B cell (primary cell): Measurements from ENCODE around the gene HSPBP1. TPM values are rescaled to one million over a fixed set of nuclear protein-coding genes. Genes with fewer than 3 reads are reported as not detected.
A peak's percentile ranks its signal among the peaks of the same experiment; 100 is the strongest.

Experiments
- ATAC-seq: fragments of 200-7000 bp; cut with Tn5 transposase; one replicate; pipeline ENCODE4 v1.10.0; 2021; ENCODE audit warnings: low read depth, mild to moderate bottlenecking, moderate number of reproducible peaks, moderate library complexity
- CTCF ChIA-PET: fragments of 350-600 bp; sonication (Branson Sonifier 250); formaldehyde crosslinking; loops from one replicate; lab custom pipeline; 2021; ENCODE audit warnings: antibody characterized with exemption, inconsistent platforms; lab: Charles Lee
- POLR2A ChIA-PET: fragments of 350-600 bp; sonication (Branson Sonifier 250); formaldehyde crosslinking; loops from one replicate; lab custom pipeline; 2021; ENCODE audit warnings: antibody characterized with exemption; lab: Charles Lee
- DNase-seq: peaks from one replicate; pipeline ENCODE4 v3.0.0; 2013
- H2AFZ ChIP-seq: 2 replicates; pipeline ENCODE4 v1.6.1; 2012; ENCODE audit warnings: mild to moderate bottlenecking, low read depth, low read length; ENCODE audit not compliant: insufficient read depth, poor library complexity, severe bottlenecking
- H3K27ac ChIP-seq, 2 donors: 1 replicate in 1 of 2; 2 replicates in 1 of 2; pipeline ENCODE4 v1.5.1; 2012 to 2013; ENCODE audit warnings: low read length in 2 of 2, mild to moderate bottlenecking in 2 of 2, moderate library complexity in 1 of 2
- H3K27me3 ChIP-seq, 4 experiments: fragments of 200-600 bp in 1 of 4; sonication (generic) in 1 of 4; replicated peaks in 1 of 4; 1 replicate in 2 of 4; 2 replicates in 2 of 4; pipeline versions ENCODE4 v1.6.1 to v1.7.0; 2013 to 2016; ENCODE audit warnings: low read length in 3 of 4, mild to moderate bottlenecking in 2 of 4, mixed read lengths in 1 of 4, moderate library complexity in 1 of 4; ENCODE audit not compliant: insufficient read depth in 4 of 4, control insufficient read depth in 3 of 4; ENCODE audit errors: control extremely low read depth in 1 of 4
- H3K36me3 ChIP-seq, 2 experiments: replicated peaks in 1 of 2; 1 replicate in 1 of 2; 2 replicates in 1 of 2; pipeline versions ENCODE4 v1.6.1 to v1.7.1; 2013; ENCODE audit warnings: low read length in 1 of 2; ENCODE audit not compliant: insufficient read depth in 2 of 2, control insufficient read depth in 1 of 2; ENCODE audit errors: control extremely low read depth in 1 of 2, extremely low read depth in 1 of 2
- H3K4me1 ChIP-seq, 2 donors: fragments of 200-600 bp in 1 of 2; sonication (generic) in 1 of 2; 1 replicate in 1 of 2; 2 replicates in 1 of 2; pipeline versions ENCODE4 v1.5.1 to v1.6.1; 2013 to 2017; ENCODE audit warnings: low read length in 2 of 2; ENCODE audit not compliant: control insufficient read depth in 2 of 2, insufficient read depth in 2 of 2
- H3K4me2 ChIP-seq: replicated peaks from 2 replicates; pipeline ENCODE3; 2012; ENCODE audit warnings: mild to moderate bottlenecking, low read depth, low read length; ENCODE audit not compliant: poor library complexity, severe bottlenecking
- H3K4me3 ChIP-seq, 5 experiments: fragments of 200-600 bp in 1 of 5; sonication (generic) in 1 of 5; 1 replicate in 3 of 5; 2 replicates in 2 of 5; pipeline versions ENCODE4 v1.5.1 to v1.7.0; 2011 to 2016; ENCODE audit warnings: low read length in 4 of 5, mild to moderate bottlenecking in 4 of 5, low read depth in 2 of 5, control low read depth in 1 of 5, moderate library complexity in 1 of 5; ENCODE audit not compliant: insufficient read depth in 1 of 5; ENCODE audit errors: control extremely low read depth in 1 of 5, extremely low read depth in 1 of 5
- H3K79me2 ChIP-seq: fragments of 200-600 bp; sonication (generic); one replicate; pipeline ENCODE4 v1.6.0; 2016; ENCODE audit warnings: low read length; ENCODE audit not compliant: control insufficient read depth, insufficient read depth
- H3K9ac ChIP-seq: fragments of 200-600 bp; sonication (generic); 2 replicates; pipeline ENCODE4 v1.6.1; 2017; ENCODE audit warnings: mild to moderate bottlenecking, low read length, moderate library complexity
- H3K9me3 ChIP-seq, 3 donors: one replicate each; pipeline versions ENCODE4 v1.6.1 to v1.7.1; 2013; ENCODE audit warnings: low read length in 2 of 3; ENCODE audit not compliant: control insufficient read depth in 2 of 3, insufficient read depth in 1 of 3; ENCODE audit errors: control extremely low read depth in 1 of 3
- H4K20me1 ChIP-seq: 2 replicates; pipeline ENCODE4 v1.6.0; 2012; ENCODE audit warnings: mild to moderate bottlenecking, low read length; ENCODE audit not compliant: insufficient read depth, control insufficient read depth, poor library complexity, severe bottlenecking
- H3K27ac Mint-ChIP-seq: one replicate; pipeline ENCODE4 v1.8.0; 2021; ENCODE audit warnings: mixed read lengths
- H3K27me3 Mint-ChIP-seq: one replicate; pipeline ENCODE4 v1.8.0; 2021; ENCODE audit warnings: mixed read lengths
- H3K4me1 Mint-ChIP-seq: one replicate; pipeline ENCODE4 v1.8.0; 2021; ENCODE audit warnings: mixed read lengths
- H3K4me3 Mint-ChIP-seq: one replicate; pipeline ENCODE4 v1.8.0; 2021; ENCODE audit warnings: mixed read lengths
- H3K9me3 Mint-ChIP-seq: one replicate; pipeline ENCODE4 v1.8.0; 2022; ENCODE audit warnings: mixed read lengths; ENCODE audit not compliant: insufficient read depth
- CTCF ChIP-seq: fragments of 200-600 bp; IDR thresholded peaks from one replicate; pipeline ENCODE4 v1.8.0; 2022; ENCODE audit warnings: antibody characterized with exemption, mild to moderate bottlenecking
- EZH2 ChIP-seq: IDR thresholded peaks from 2 replicates; pipeline ENCODE4 v1.6.1; 2012; ENCODE audit warnings: borderline replicate concordance, low read depth, mild to moderate bottlenecking, moderate library complexity, low read length; ENCODE audit not compliant: insufficient read depth, poor library complexity, severe bottlenecking
- WGBS: methylation state at CpG from one replicate; pipeline ENCODE4 v1.1.5; 2013; ENCODE audit warnings: missing lambda C conversion rate; ENCODE audit not compliant: insufficient coverage; 5-methylcytosine and 5-hydroxymethylcytosine counted together
- intact Hi-C: fragments of 100-400 bp; cut with micrococcal nuclease; formaldehyde crosslinking; loops from one replicate; pipeline ENCODE4 v1.10.0; 2022
- polyA plus RNA-seq: library from polyadenylated mRNA; depleted of rRNA; stranded (reverse); fragments of >200 nt; gene quantifications from 2 replicates; pipeline ENCODE4 v1.2.3, GENCODE V29; 2012
- total RNA-seq, 2 donors: library from RNA; stranded (reverse); fragments of 120-200 nt in 1 of 2; gene quantifications; 1 replicate in 1 of 2; 2 replicates in 1 of 2; pipeline versions ENCODE4 v1.2.3 to v1.2.4, GENCODE V29; 2013 to 2022

The HSPBP1 gene
- total and polyA plus RNA-seq, 2 donors (not counting 1 experiment from before 2014, with no cell fraction given) = 15.6 to 19.0 TPM

- H3K27me3 Mint-ChIP-seq = peaks cover 5% of the 10 kb centered on the region
- H3K27ac Mint-ChIP-seq = peak overlapping the region; percentile 99
These were observed 1.3 kb downstream of the HSPBP1 start for GRCh38 chr19:55278391-55279135.

More at GRCh38 chr19:55278391-55279135, 1.3 kb downstream of the HSPBP1 start:
- ATAC-seq (no peak), DNase-seq (no peak)
- Histone ChIP-seq H3K79me2 (peaks cover 6% of the 10 kb centered on the region), H3K9ac (no peak overlapping the region), H3K27ac (peak overlapping the region in 1 of 2 donors; percentile 82), H3K27me3 (peaks cover 0 to 9% (median 3%) of the 10 kb centered on the region in 4 experiments), H4K20me1 (peaks cover 17% of the 10 kb centered on the region), H3K9me3 (peaks cover 0 to 4% (median 0%) of the 10 kb centered on the region in 3 donors), H2AFZ (no peak overlapping the region), H3K36me3 (peaks cover 0 to 14% of the 10 kb centered on the region in 2 experiments), H3K4me3 (no peak overlapping the region), H3K4me1 (peaks cover 59 to 74% of the 10 kb centered on the region in 2 donors), H3K4me2 (peak overlapping the region; percentile 77)
- ChIA-PET POLR2A (interaction anchor here (0.9 to 4.5 kb wide), 3 partner anchors 19 to 24 kb away, joined by 3 to 44 read pairs (median 18); partner anchors contain the start of gene PPP6R1), CTCF (interaction anchor here (0.9 to 8.9 kb wide), 6 partner anchors 14 to 238 kb away, joined by 3 to 56 read pairs (median 3); no protein-coding TSS in a partner anchor)
- Mint-ChIP-seq H3K4me3 (peak overlapping the region; percentile 99), H3K9me3 (no peaks in the 10 kb centered on the region), H3K4me1 (peaks cover 72% of the 10 kb centered on the region)
- 97% methylated on average over 8 of the region's 13 CpGs for WGBS
- TF ChIP-seq CTCF = no peak
- TF ChIP-seq EZH2 = no peak
- intact Hi-C loops = no loop called here
